ENCODE results near the gene MAG.
"Not testable (repeated sequence)": the region's sequence is repeated elsewhere in the genome, so short reads cannot be mapped to it uniquely, and the experiment has no call there.

DNA sequence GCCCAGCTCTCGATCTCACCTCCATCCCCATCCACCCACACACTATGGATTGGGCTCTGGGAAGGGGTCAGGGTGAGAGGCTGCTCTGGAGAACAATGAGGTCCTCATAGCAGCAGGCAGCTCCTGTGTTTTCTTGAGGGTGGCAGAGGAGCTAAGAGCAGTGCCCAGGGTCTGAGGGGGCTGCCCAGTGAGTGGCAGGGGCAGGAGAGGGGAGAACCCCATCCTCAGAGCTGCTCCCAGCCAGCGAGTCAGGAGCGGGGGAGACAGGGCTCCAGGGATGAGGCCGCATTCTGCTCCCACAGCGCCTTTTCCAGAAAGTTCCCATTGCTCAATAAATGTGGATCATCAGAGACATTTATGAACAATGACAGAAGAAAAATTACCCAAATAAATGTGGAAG lies 68.1 kb downstream of the MAG start:
- not testable (repeated sequence) for TF ChIP-seq FOXP2 (optimal IDR thresholded peaks at IDR 0.05; ENCODE audit: control extremely low read depth, extremely low read length, insufficient read depth); POLR2AphosphoS5 (IDR thresholded peaks at IDR 0.05; ENCODE audit: borderline replicate concordance, low read depth, low read length); EZH2 (IDR thresholded peaks at IDR 0.05)

All from SK-N-MC (cell line).